ENCODE measurements around the gene TDRD9. TPM values are rescaled to one million over a fixed set of nuclear protein-coding genes. Genes with fewer than 3 reads are reported as not detected.

Gene TDRD9
- total RNA-seq, 1 donor from 2014 or later: 2.7 TPM

DNA sequence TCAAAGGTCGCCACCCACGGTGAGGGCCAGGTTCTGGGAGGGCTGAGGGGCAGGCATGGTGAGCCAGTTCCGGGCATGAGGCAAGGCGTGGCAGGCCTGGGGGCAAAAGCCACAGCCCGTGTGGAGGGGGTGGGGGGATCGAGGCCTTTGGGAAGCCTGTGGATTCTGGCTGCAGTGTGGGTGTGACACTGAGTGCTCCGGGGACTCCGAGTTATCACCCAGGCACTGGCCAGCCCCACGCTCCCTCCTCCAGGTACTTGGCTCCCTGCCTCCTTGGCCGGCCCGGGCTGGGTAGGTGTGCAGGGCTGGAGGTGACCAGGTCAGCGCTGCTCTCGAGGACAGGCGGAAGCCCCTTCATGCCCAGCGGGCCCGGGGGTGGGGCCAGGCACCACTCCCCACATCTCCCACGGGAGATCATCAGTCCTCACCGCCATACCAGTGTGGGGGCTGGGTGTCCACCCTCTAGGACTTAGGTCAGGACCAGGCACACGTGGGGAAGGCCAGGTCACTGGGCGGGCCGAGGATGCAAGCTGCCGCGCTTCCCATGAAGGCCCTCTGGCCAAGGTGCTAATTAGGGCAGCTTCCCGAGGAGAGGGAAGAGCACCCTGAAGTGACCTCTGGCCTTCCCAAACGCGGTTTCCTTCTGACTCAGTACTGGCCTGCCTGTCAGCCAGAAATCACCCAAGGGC is 34.1 kb upstream of the TDRD9 start:
- H3K4me3 ChIP-seq (ENCODE audit: low read depth, low read length): no peak overlapping the region
- DNase-seq (ENCODE audit: low read depth): no peak
- TF ChIP-seq, protein P1, sequence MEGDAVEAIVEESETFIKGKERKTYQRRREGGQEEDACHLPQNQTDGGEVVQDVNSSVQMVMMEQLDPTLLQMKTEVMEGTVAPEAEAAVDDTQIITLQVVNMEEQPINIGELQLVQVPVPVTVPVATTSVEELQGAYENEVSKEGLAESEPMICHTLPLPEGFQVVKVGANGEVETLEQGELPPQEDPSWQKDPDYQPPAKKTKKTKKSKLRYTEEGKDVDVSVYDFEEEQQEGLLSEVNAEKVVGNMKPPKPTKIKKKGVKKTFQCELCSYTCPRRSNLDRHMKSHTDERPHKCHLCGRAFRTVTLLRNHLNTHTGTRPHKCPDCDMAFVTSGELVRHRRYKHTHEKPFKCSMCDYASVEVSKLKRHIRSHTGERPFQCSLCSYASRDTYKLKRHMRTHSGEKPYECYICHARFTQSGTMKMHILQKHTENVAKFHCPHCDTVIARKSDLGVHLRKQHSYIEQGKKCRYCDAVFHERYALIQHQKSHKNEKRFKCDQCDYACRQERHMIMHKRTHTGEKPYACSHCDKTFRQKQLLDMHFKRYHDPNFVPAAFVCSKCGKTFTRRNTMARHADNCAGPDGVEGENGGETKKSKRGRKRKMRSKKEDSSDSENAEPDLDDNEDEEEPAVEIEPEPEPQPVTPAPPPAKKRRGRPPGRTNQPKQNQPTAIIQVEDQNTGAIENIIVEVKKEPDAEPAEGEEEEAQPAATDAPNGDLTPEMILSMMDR (conservative IDR thresholded peaks at IDR 0.05; ENCODE audit: low read depth, low read length): no peak

DNA sequence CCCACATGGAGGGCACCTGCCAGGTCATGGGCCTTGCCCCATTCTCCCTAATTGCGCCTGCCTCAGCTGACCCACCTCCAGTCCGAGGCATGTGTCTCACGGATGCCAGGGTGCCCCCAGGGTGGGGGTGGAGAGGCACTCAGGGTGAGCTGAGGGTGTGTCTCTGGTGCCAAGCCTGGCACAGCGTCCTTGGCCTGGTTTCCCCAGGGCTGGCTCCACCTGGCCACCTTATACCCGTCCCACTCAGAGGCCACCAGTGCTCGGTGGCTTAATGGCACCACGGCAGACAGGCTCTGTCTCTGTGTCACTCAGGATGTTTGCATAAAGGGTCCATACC is 33.6 kb upstream of the TDRD9 start:
- TF ChIP-seq, protein P1 (conservative IDR thresholded peaks at IDR 0.05; ENCODE audit: low read depth, low read length): no peak
- no peak overlapping the region for H3K4me3 ChIP-seq (ENCODE audit: low read depth, low read length)
- DNase-seq (ENCODE audit: low read depth): no peak

DNA sequence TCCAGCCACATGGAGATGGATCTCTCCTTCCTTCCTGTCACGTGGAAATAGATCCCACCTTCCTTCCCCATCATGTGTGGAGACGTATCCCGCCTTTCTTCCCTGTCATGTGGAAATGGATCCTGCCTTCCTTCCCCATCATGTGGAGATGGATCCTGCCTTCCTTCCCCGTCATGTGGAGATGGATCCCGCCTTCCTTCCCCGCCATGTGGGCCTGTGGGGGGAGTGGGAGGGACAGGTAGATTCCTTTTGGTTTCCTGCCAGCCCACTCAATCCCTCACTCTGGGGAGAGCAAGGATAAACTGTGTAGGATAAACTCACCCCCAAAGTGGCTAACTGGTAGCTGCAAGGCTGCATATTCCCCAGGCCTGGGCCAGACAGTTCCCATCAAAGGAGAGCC is 31.7 kb upstream of the TDRD9 start:
- H3K4me3 ChIP-seq (ENCODE audit: low read depth, low read length): no peak overlapping the region
- TF ChIP-seq, protein P1 (conservative IDR thresholded peaks at IDR 0.05; ENCODE audit: low read depth, low read length): no peak
- DNase-seq (ENCODE audit: low read depth): no peak

DNA sequence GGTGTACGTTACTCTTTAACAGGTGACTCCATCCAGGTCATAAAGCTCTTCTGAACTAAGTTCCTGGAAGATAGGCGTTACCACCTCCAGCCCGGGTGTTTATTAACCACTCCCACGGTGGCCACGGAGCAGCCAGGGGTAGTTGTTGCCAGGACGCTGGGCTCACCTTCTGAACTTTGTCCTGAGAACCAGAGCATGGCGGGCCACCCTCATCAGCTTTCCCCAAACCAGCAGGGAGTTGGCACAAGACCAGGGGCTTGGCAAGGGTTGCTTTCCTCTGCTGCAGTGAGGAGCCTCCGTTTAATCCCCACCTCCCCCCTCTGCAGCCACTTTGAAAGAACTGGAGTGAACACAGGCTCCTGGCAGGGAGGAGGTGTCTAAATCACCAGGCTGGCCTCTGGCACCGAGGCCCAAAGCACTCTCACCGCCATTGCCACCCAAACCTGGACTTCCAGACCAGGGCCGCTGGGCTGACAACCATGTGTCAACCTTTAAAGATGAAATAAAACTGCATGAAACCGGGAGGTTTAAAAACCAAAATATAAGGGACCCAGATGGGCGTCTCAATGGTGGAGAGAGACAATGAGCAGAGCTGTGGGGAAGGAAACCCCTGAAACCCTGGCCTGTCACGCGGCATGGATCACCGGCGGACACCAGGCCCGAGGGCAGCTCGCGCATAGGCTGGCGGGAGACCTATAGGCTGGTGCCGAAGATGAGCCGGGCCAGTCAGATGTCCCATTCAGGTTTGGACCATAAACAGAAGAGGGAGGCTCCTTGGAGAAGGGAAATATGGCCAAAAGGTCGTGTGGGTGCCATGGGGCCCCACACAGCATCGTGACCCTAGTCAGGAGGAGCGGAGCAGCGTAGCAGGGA is 30.9 kb upstream of the TDRD9 start:
- TF ChIP-seq, protein P1 (conservative IDR thresholded peaks at IDR 0.05; ENCODE audit: low read depth, low read length): no peak
- peak; percentile 73 for DNase-seq (ENCODE audit: low read depth)
- no peak overlapping the region for H3K4me3 ChIP-seq (ENCODE audit: low read depth, low read length)

DNA sequence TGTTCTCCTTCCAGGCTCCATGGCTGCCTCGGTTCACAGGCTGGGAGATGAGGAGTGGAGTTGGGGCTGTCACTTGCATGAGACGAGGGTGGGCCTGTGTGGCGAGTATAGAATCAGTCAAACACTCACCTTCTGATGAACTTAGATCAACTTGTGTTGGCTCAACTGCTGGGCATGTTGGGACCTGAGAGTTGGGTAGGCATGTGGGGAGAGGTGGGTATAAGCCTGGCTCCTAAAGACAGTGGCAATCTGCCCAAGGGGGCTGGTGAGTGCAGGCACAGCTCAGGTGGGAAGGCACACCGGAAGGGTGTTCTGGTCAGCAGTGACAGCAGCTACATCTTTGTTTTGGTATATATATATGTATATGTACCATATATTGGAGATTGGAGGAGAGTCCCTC is 30.1 kb upstream of the TDRD9 start:
- TF ChIP-seq, protein P1 (conservative IDR thresholded peaks at IDR 0.05; ENCODE audit: low read depth, low read length): no peak
- DNase-seq (ENCODE audit: low read depth): no peak
- no peak overlapping the region for H3K4me3 ChIP-seq (ENCODE audit: low read depth, low read length)

DNA sequence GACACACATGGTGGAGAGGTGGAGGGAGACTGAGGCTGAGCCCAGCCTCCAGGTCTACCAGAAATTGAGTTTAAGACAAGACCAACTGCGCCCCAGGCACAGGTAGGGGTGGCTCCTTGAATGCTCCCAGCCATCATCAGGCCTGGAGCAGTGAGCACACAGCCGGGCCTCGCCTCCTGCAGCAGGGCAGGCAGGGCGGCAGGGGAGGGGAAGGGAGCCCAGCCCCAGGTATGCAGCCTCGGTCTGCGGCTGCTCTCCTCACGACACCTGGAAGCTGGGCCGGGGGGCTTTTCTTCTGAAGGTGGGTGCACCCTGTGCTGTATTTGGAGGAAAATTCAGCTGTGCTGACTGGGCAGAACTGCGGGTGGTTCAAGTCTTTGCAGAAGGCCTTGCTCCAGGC is 29.5 kb upstream of the TDRD9 start:
- no peak overlapping the region for H3K4me3 ChIP-seq (ENCODE audit: low read depth, low read length)
- no peak for DNase-seq (ENCODE audit: low read depth)
- TF ChIP-seq, protein P1 (conservative IDR thresholded peaks at IDR 0.05; ENCODE audit: low read depth, low read length): no peak
